ENCODE measurements around the gene MCC.

DNA sequence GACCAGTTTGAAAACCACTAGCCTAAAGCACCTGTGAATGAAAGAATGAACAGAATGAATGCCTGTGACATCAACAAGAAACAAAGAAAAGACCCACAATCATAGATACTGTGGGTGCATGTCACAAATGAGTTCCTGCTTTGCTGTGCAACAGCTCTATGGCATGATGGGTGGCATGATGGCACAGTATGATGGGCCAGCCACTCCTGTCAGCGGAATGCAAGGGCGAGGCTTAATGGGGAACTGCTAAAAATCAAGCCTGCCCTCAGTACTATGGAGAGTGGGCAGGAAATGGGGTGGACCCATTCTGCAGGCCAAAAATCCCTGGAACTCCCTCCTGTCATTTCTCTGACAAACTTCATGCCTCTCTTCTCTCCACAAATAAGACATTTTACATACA is 422.6 kb downstream of the MCC start:
- TF ChIP-seq MAFK (IDR thresholded peaks at IDR 0.05; ENCODE audit: partially characterized antibody) (no peak), EP300 (IDR thresholded peaks at IDR 0.05) (no peak)

Data from A549 (cell line).